ENCODE data around the gene MIDN.

The MIDN gene

GRCh38 chr19:1293782-1294604 lies 45.6 kb downstream of the MIDN start:
- no peak for DNase-seq (ENCODE audit: low spot score)
- in situ Hi-C loops (cut with MboI; ENCODE audit: low sequenced_read_pairs, unreplicated experiment), result no loop called here
- TF ChIP-seq CTCF (IDR thresholded peaks at IDR 0.05; ENCODE audit: borderline replicate concordance, control extremely low read depth, extremely low read depth, insufficient read depth, missing control alignments), result no peak

GRCh38 chr19:1294688-1295087 lies 46.3 kb downstream of the MIDN start:
- TF ChIP-seq CTCF (IDR thresholded peaks at IDR 0.05; ENCODE audit: borderline replicate concordance, control extremely low read depth, extremely low read depth, insufficient read depth, missing control alignments), result no peak
- in situ Hi-C loops (cut with MboI; ENCODE audit: low sequenced_read_pairs, unreplicated experiment), result no loop called here
- no peak for DNase-seq (ENCODE audit: low spot score)

GRCh38 chr19:1295169-1296012 lies 47.0 kb downstream of the MIDN start:
- no peak for TF ChIP-seq CTCF (IDR thresholded peaks at IDR 0.05; ENCODE audit: borderline replicate concordance, control extremely low read depth, extremely low read depth, insufficient read depth, missing control alignments)
- in situ Hi-C loops (cut with MboI; ENCODE audit: low sequenced_read_pairs, unreplicated experiment), result no loop called here
- DNase-seq (ENCODE audit: low spot score), result peak; percentile 78

GRCh38 chr19:1296078-1296477 lies 47.7 kb downstream of the MIDN start:
- DNase-seq (ENCODE audit: low spot score), result no peak
- TF ChIP-seq CTCF (IDR thresholded peaks at IDR 0.05; ENCODE audit: borderline replicate concordance, control extremely low read depth, extremely low read depth, insufficient read depth, missing control alignments), result no peak
- in situ Hi-C loops (cut with MboI; ENCODE audit: low sequenced_read_pairs, unreplicated experiment), result no loop called here

GRCh38 chr19:1296575-1297271 lies 48.3 kb downstream of the MIDN start:
- no peak for TF ChIP-seq CTCF (IDR thresholded peaks at IDR 0.05; ENCODE audit: borderline replicate concordance, control extremely low read depth, extremely low read depth, insufficient read depth, missing control alignments)
- DNase-seq (ENCODE audit: low spot score), result no peak
- in situ Hi-C loops (cut with MboI; ENCODE audit: low sequenced_read_pairs, unreplicated experiment), result no loop called here

- no peak for DNase-seq (ENCODE audit: low spot score)
- TF ChIP-seq CTCF (IDR thresholded peaks at IDR 0.05; ENCODE audit: borderline replicate concordance, control extremely low read depth, extremely low read depth, insufficient read depth, missing control alignments), result no peak
- in situ Hi-C loops (cut with MboI; ENCODE audit: low sequenced_read_pairs, unreplicated experiment), result no loop called here
These were observed 49.9 kb downstream of the MIDN start for GRCh38 chr19:1298235-1298634.

Measured in GM13976 (cell line).